ENCODE results near the gene TIGD3.
A peak's percentile ranks its signal among the peaks of the same experiment; 100 is the strongest.

Gene TIGD3

DNA sequence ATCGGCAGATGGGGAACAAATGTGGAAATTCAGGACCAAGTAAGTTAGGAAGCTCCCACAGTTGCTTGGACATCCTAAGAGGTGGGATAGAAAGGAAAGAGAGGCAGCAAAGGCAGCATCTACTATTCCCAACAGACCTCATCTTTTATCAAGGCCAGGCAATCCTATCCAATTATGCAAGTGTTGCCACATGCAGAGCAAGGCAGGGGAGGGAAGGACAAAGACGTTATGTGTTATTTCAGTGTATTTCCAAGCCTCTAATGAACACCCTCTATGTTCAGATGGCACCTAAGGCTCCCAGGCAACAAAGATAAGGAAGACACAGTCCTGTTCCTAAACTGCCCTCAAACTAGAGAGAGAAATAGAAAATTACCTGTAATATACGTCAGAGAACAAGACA, 9.2 kb downstream of the TIGD3 start:
- DNase-seq (ENCODE audit: insufficient read length, low spot score), result no peak

DNA sequence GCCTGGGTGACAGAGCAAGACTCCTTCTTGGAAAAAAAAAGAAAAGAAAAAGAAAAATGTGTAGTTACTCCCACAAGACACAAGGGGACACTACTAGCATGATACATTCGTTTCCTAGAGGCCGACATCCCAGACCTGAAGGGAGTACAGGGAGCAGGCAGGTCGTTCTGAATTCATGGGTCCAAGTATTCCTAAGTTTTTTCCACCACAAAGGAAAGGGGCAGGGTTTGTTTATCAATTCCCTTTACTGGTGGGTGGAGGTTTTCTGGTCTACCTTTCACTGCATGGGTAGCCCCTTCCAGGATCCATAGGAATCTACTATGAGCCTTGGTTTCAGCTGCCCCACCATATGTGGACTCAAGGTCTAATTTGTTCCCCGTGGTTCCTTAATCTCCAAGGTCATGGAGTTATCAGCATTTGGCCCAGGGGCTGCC, 11.8 kb downstream of the TIGD3 start:
- DNase-seq (ENCODE audit: insufficient read length, low spot score), result peak; percentile 72
- FAIRE-seq, result peak; percentile 11

More for the DNA sequence above, 9.2 kb downstream of the TIGD3 start:
- FAIRE-seq, result no peak

DNA sequence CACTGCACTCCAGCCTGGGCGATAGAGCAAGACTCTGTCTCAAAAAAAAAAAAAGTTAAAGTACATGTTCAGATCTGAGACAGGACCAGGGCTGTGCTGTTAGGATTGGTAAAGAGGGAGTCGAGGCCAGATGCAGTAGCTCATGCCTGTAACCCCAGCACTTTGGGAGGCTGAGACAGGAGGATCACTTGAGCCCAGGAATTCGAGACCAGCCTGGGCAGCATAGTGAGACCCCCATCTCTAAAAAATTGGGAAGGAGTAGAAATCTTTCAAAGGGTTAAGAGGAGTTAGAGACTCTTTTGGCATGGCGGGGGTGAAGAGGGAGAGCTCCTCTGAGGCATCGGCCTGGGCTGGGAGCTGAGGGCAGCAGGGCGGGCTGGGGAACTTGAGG, 16.1 kb downstream of the TIGD3 start:
- FAIRE-seq (no peak), DNase-seq (ENCODE audit: insufficient read length, low spot score) (no peak)

DNA sequence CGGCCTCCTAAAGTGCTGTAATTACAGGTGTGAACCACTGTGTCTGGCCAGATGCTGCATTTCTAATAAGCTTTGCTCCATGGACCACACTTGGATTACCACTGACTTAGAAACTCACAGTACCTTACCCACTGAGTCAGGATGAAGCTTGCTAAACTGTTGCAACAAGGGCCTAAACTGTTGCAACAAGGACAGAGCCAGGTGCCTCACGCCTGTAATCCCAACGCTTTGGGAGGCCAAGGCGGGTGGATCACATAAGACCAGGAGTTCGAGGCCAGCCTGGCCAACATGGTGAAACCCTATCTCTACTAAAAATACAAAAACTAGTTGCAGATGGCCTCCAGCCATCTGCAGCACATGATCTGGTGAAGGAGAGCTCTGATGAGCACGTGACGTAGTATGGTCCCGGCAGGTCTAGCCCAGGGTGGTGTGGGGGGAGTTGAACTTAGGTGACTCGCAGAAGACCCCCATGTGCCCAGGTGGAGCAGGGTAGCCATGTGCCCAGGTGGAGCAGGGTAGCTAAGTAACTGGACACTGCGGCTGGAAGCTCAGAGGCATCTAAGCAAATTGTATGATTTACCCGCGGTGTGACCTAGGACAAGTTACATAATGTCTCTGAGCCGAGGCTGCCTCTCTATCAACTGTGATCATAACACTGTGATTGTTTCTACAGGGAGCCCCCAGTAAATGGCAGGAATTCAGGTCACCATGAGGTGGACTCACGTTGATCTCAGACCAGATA, 19.5 kb downstream of the TIGD3 start:
- DNase-seq (ENCODE audit: insufficient read length, low spot score) (no peak), FAIRE-seq (no peak)

DNA sequence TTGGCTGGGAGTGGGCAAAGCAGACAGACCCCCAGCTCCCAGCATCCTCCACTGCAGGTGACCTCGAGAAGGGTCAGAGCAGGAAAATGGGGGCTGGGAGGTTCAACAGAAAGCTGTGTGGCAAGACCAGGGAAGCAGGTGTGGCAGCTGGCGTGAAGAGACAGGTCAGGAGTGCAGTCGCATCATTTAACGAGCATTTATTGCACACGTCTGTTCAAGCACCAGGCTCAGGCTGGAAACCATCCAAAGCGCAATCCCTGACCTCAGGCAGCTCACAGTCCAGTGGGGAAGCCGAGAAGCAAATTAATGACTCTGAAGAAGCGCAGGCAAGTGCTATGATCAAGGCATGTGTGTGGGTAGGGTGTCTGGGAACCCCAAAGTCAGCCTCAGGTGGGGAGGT, 20.5 kb downstream of the TIGD3 start:
- no peak for FAIRE-seq
- no peak for DNase-seq (ENCODE audit: insufficient read length, low spot score)

DNA sequence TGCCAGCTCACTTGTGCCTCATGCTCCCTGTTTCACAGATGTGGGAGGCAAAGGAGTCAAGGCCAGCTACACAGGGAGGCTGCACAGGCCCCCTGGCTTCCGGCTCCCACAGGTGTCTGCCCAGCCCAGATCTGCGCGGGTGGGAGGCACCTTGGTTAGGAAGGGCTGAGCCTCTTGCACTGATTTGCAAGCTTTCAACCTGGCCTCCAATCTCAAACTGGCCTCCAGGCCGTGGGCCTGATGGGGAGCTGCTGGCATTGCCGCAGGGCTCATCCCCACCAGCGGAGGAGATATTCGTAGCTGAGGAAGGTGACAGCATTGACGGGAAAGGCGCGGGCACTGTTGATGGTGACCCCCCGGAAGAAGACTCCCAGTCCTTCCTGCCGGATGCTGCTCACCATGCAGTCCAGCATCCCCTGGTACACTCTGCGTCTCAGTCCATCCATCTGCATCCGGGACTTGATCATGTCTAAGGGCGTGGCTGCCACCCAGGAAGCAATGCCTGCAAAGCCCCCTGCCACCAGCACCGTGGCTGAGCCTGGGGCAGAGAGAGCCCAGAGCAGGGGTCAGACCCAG, 21.7 kb downstream of the TIGD3 start:
- no peak for FAIRE-seq
- DNase-seq (ENCODE audit: insufficient read length, low spot score), result no peak

DNA sequence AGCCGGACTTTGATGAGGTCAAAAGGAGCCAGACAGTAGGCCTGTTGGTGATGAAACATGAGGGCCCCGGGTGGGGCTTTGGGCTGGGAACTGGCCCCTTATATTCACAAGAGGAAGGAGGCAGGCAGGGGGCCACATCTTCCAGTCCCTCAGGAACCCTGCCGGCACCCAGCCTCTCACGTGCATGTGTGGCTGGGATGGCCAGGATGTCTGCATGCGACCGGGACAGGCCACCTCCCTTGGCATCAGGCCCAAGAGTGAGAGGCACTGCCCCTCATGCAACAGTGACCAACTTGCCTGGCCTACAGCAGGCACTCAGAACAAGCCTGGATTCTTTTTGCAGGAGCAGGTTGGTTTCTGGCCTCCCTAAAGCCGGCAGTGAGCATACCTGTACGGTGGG, 22.5 kb downstream of the TIGD3 start:
- FAIRE-seq (no peak), DNase-seq (ENCODE audit: insufficient read length, low spot score) (no peak)

DNA sequence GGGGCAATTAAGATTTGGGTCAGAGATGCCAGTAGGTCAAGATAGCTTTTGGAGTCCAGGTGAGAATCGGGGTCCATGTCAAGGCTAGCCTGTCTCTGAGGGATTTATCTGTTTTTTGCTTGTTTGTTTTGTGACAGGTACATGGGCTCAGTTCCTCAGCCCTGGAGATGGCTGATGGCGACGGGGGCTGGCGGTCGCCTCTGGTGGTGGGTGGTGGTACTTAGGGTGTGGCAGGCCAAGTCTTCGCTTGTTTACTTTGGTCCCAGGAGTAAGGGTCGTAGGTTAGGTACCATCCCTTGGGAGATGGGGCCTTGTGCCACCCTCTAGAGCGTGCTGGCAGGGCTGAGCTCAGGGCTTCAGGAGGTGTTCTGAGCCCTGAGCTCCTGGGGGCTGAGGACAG, 23.2 kb downstream of the TIGD3 start:
- DNase-seq (ENCODE audit: insufficient read length, low spot score), result no peak
- no peak for FAIRE-seq

DNA sequence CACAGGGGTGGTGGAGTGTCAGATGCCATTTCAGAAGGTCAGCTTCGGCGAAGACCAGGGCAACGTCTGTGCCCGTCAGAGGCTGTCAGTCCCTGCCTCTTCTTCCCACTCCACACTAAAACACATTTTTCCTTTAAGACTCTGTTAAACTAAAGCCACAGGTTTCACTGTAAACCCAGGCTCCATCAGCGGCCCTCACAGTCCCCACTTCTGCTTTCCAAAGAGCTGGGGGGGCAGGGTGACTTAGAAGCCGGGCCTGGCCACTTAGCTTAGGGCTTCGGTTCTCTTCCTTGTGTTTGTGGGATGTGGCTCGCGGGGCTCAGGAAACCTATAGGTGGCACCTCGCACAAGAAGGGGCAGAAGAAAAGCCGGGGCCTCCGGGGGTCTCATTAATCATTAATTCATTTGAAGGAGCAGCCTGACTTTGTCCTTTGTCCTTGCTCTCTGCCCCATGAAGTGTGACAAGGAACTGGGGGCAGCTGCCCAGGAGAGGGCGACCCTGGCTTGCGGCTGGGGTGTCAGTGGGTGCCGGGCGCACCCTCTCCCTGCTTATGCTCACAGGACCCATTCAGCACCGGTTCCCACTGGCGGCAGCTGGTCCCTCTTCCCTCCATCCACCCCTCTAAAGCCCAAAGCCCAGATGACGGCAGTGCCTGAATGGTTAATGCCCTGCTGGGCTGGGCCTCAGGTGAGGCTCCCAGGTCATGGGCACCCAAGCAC, 23.8 kb downstream of the TIGD3 start:
- FAIRE-seq (peak; percentile 87), DNase-seq (ENCODE audit: insufficient read length, low spot score) (no peak)

DNA sequence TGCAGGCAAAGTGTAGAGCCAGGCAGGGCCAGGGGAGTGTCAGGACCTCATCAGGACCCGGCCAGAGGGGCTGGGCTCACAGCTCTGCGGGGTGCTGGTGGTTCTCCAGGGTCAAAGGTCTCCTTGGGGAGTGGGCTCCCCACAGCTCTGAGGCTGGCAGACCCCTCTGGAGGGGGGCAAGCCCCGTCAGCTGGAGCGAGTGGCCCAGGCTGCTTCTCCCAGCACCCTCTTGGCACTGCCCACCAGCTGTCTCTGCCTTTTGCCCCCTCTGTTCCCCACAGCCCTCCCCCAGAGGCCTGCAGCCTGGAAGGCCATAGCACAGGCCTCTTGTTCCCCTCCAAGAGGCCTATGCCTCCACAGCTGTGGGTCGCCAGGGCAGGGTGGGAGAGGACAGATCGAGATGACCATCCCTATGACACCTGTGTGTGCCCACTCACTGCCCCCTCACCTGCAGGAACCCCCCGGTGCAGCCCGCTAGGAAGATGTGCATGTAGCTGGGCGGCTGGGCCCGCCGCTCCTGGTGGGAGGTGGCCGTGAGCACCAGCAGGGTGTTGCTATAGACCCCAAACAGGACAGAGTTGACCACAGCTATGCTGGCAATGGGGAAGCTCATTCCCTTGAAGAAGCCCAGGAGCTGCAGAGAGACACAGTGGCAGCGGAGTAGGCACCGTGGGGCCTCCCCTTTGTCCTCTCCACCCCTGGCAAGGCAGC, 24.5 kb downstream of the TIGD3 start:
- FAIRE-seq (no peak), DNase-seq (ENCODE audit: insufficient read length, low spot score) (no peak)

DNA sequence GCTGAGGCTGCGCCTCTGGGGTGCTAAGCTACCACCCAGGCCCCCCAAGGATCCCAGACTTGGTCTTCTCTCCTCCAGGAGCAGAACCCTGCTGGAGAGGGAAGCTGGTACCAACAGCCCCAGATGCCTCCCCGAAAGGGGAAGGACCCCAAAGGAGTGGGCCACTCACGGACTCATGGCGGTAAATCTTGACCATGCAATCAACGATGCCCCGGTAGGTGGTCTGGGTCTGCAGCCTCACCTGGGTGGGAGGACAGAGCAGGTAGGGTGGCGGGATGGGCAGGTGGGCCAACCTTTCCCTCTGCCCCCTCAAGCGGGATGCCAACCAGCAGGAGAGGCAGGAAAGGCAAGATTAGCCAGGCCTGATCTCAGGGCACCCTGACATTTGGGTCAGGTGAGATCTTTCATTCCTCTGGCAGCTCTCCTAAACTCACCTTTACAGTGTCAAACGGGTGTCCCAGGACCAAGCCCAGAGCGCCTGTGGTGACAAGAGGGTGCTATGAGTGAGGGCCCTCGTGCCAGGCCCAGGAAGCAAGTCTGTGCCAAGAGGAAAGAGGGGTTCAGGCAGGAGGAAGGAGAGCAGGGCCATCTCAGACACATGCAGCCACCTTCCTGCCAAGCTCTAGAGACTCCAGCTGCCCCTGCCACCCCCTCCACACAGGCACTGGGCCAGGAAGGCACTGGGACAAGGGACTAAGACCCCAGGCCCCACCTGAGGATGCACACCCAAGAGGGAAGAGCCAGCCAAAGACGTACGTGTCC, 25.3 kb downstream of the TIGD3 start:
- DNase-seq (ENCODE audit: insufficient read length, low spot score) (no peak), FAIRE-seq (no peak)

DNA sequence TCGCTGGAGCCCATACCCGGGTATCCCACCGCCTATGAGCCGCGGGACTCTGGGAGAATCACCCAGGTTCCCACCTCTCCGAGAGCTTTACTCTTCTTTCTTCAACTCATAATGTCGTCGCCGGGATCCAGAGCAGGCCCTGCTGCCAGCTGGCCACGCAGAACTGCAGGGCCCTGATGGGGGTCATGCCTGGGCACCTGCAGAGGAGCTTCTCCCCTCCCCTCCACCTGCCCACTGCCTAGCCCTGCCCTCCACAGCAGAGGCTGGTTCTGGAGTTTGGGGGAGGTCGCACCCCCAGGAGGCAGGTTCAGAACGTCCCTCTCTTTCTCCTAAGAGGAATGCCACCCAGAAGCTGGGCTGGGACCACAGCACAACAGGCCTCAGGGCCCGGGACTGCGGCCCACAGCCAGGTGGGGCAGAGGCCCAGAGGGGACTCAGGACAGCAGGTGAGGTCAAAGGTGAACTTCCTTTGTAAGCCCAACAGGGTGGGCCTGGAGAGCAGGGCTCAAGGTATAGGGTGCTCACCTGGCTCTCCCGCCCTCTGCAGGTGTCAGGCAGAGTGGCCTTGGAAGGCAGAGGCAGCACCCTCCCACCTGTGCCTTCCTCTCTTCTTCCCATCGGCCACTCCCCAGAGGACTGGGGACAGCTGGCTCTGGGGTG, 26.0 kb downstream of the TIGD3 start:
- FAIRE-seq, result no peak
- DNase-seq (ENCODE audit: insufficient read length, low spot score), result no peak

DNA sequence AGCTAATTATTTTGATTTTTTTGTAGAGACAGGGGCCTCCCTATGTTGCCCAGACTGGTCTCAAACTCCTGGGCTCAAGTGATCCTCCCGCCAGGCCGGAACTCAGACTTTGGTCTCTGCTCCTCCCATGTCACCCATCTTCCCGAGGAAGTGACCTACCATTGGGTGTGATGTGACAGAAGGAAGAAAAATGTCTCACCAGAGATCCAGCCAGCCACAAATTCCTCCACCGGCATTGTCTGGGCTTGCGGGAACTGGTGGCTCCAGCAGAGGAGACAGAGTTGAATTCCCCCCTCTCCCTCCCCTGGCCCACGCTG, 27.1 kb downstream of the TIGD3 start:
- no peak for DNase-seq (ENCODE audit: insufficient read length, low spot score)
- FAIRE-seq, result peak; percentile 95

DNA sequence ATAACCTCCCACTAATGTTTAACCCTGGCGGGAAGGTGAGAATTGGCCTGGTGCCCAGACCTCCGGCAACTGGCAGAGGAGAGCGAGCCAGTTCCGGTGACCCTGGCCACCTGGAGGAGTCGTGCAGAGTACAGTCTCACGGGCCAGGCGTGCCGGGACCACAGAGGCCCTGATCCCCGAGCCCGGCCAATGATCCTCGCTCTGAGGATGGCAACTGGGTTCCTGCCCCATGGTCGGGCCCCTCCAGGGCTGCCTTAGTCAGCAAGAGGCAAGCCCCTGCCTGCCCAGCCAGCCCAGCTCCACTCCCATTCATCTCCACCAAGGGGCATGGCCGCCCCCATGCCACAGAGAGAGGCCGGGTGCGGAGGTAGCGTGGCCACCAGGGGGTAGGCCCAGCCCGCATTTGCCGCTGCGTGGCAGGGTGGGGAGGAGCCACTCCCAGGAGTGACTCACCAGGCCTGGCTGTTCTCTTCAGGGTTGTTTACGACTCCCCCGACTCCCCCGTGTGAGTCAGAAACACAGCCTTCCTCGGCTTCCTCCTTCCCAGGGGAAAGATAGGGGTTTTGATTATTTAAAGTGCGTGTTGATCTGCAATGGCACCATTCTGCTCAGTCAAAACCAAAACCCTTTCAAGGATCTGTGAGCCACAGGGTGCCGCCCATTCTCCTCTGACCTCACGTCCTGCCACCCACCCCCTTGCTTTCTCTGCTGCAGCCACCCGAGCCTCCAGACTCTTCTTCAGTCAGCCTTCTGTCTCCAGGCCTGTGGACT, 27.7 kb downstream of the TIGD3 start, which contains the start of gene SLC25A45:
Gene SLC25A45 (minus strand): TSS at position 614 of the 771 bp plus-strand sequence. CDS start 695 bp downstream, outside the sequence.
- no peak for FAIRE-seq
- DNase-seq (ENCODE audit: insufficient read length, low spot score), result peak; percentile 59

DNA sequence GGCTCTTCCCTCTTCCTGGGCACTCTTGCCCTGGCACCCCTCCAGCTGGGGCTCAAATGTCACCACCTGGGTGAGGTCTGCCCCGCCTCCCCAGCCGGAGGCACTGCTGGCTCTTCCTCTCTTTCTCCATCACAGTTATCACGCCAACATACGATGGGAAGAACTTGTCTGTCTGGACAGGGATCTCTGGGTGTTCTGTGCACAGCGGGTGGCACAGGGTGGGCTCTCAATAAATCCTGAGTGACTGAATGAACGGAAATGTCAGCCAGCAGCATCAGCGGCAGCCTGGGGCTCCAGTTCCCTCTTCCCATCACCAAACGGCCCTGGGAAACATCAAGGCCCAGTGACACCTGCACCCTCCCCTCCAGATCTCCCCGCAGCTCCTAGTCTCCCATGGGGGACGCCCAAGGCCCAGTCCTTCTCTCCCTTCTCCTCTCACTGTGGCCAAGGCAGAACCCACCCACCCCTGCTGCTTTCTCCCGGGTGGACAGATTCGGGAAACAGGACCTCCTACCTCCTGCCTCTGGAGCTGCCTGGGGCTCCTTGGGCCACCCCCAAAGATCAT, 28.3 kb downstream of the TIGD3 start:
- no peak for FAIRE-seq
- DNase-seq (ENCODE audit: insufficient read length, low spot score), result no peak

DNA sequence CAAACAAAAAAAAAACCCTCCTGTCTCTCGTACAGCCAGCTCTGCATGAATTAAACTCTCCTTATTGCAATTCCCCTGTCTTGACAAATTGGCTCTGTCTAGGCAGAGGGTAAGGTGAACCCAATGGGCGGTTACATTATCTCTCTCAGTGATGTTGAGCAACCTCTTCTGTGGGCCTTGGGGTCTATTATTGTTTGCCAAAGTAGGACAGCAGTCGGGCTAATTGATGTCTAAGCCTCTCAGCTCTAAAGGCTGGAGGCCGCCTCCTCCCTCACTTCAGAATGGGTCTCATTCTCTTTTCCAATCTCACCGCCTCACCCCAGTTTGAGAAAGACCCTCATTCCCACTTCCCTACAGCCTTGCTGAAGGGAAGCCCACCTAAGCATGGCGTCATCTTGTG, 29.2 kb downstream of the TIGD3 start:
- no peak for DNase-seq (ENCODE audit: insufficient read length, low spot score)
- no peak for FAIRE-seq

DNA sequence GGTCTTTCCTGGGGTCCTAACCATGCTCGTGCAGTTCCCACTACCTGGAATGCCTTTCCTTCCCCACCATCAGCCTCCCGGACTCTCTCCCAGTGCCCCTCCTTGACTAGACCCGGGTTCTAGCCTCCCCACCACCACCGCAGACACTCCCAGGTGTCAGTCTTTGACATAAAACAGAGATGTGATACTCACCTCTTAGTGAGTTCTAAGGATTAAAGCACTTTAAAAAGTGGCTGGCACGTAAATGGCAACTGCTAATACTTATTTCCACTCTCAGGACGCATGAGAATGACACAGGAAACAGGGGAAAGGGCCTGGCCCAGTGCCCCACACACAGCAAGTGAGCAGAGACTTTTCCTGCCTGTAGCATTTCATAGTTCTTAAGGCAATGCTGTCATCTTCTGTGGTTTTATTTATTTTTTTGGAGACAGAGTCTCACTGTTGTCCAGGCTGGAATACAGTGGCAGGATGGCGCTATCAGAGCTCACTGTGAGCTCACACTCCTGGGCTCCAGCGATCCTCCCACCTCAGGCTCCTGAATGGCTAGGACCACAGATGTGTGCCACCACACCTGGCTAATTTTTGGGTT, 29.8 kb downstream of the TIGD3 start:
- DNase-seq (ENCODE audit: insufficient read length, low spot score), result no peak
- FAIRE-seq, result no peak

DNA sequence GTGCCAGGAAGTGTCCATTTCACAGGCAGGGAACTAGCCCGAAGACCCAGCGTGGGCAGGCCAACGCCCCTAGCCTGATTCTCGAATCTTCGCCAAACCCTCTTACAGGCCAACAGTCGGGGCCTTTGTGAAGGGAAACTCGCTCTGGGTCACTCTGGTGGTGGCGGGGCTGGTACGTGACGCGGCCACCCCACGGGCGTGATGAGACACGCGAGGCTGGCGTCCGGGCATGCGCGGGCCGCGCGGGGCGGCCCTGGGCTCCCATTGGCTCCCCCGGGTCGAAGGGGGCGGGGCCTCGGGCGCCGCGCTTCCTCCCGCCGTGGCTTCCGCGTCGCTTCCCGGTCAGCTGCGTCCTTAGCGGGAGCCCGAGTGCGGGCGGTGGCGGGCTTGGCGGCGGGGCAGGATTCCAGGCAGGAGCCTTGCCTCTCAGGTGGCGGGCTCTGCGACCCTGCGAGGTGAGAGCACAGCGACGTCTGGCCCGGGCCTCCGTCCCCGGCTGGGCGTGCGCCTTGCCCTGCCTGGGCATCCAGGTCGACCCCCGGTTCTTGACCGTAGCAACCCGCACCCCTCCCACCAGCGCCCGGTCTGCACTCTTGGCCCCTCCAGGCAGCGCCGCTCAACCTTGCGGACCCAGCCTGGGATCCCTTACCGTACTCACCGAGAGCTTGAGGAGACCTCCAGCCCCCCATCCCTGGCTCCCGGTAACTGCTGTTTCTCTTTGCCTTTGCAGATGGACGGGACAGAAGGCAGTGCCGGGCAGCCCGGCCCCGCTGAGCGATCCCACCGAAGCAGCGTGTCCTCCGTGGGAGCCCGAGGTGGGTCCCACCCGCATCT, 32.0 kb downstream of the TIGD3 start, which contains the start of gene FRMD8:
Gene FRMD8 (plus strand): TSS at position 331 of the 834 bp plus-strand sequence. CDS start 400 bp downstream, at position 731.
- FAIRE-seq, result peak; percentile 14

More for the DNA sequence above, 32.0 kb downstream of the TIGD3 start, which contains the start of gene FRMD8:
- DNase-seq (ENCODE audit: insufficient read length, low spot score), result peak; percentile 92

Measured in GM19239 (cell line).